ENCODE data around the gene MTX1. TPM values are rescaled to one million over a fixed set of nuclear protein-coding genes. Genes with fewer than 3 reads are reported as not detected.

MTX1 gene
- total and polyA plus RNA-seq, 9 of the 15 experiments (the other 6 are each of a cell fraction or from before 2014, with no cell fraction given) = 29.1 to 98.4 (median 66.9) TPM

DNA sequence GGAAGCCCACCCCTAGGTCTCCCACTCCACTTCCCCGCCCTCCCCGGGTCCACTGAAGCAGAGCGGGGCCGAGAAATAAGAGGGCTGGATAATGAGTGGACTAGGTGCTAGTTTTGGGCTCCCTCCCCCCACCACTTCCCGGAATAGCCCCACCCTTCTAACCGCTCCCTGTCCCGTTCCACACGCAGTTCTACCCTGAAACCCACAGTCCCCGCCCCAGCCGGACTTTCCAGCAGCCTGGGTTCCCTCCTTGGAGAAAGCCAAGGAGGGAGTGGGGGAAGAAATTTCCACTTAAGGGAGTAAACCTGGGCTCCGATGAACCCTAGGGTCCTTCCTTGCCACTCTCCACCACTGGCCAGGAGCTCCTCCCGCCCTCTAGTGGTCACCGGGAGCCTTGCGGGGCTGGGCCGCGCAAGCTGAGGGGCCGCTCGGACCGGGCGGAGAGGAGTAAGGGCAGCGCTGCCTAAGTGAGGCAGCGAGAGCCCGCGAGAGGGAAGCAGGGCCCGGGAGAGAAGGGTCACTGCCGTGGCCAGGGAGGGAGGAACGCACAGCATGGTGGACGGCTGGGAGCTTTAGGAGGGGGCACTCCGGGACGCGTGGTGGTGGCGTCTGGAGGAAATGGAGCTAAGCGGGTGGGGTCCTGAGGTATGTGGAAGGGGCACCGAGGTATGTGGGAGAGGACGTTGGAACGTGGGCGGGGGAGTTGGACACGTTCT lies 15.1 kb upstream of the MTX1 start (continued):
- peak; percentile 34; the same call in 1 of the 2 replicates for TF ChIP-seq DEAF1 (CRISPR knock-in tag; IDR thresholded peaks at IDR 0.05)
- no peak for TF ChIP-seq SRSF1 (IDR thresholded peaks at IDR 0.05; ENCODE audit: low read depth, low read length)
- no peak for TF ChIP-seq ARID3A (IDR thresholded peaks at IDR 0.05; ENCODE audit: borderline replicate concordance, low read depth, low read length)
- TF ChIP-seq FIP1L1 (IDR thresholded peaks at IDR 0.05; ENCODE audit: low read depth, low read length, poor library complexity, severe bottlenecking) = no peak
- TF ChIP-seq, protein P1, sequence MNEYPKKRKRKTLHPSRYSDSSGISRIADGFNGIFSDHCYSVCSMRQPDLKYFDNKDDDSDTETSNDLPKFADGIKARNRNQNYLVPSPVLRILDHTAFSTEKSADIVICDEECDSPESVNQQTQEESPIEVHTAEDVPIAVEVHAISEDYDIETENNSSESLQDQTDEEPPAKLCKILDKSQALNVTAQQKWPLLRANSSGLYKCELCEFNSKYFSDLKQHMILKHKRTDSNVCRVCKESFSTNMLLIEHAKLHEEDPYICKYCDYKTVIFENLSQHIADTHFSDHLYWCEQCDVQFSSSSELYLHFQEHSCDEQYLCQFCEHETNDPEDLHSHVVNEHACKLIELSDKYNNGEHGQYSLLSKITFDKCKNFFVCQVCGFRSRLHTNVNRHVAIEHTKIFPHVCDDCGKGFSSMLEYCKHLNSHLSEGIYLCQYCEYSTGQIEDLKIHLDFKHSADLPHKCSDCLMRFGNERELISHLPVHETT (CRISPR knock-in tag; conservative IDR thresholded peaks at IDR 0.05 in 1 of 2, IDR thresholded peaks at IDR 0.05 in 1 of 2) = peak in 1 of 2 experiments; percentile 27; a peak in 2 of 4 replicates
- TF ChIP-seq, protein P2, sequence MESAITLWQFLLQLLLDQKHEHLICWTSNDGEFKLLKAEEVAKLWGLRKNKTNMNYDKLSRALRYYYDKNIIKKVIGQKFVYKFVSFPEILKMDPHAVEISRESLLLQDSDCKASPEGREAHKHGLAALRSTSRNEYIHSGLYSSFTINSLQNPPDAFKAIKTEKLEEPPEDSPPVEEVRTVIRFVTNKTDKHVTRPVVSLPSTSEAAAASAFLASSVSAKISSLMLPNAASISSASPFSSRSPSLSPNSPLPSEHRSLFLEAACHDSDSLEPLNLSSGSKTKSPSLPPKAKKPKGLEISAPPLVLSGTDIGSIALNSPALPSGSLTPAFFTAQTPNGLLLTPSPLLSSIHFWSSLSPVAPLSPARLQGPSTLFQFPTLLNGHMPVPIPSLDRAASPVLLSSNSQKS (CRISPR knock-in tag; IDR thresholded peaks at IDR 0.05) = no peak
- TF ChIP-seq ZNF165 (CRISPR knock-in tag; IDR thresholded peaks at IDR 0.05; ENCODE audit: borderline replicate concordance) = no peak
- TF ChIP-seq, protein P3, sequence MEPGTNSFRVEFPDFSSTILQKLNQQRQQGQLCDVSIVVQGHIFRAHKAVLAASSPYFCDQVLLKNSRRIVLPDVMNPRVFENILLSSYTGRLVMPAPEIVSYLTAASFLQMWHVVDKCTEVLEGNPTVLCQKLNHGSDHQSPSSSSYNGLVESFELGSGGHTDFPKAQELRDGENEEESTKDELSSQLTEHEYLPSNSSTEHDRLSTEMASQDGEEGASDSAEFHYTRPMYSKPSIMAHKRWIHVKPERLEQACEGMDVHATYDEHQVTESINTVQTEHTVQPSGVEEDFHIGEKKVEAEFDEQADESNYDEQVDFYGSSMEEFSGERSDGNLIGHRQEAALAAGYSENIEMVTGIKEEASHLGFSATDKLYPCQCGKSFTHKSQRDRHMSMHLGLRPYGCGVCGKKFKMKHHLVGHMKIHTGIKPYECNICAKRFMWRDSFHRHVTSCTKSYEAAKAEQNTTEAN (CRISPR knock-in tag; IDR thresholded peaks at IDR 0.05) = no peak
- no peak for TF ChIP-seq CREBBP (IDR thresholded peaks at IDR 0.05; ENCODE audit: low read depth, low read length)
- TF ChIP-seq YY1 (IDR thresholded peaks at IDR 0.05; ENCODE audit: borderline replicate concordance in 1 of 3, control insufficient read depth in 1 of 3, extremely low read depth in 1 of 3, insufficient read depth in 3 of 3, insufficient read length in 1 of 3, insufficient replicate concordance in 2 of 3, low read depth in 1 of 3, low read length in 2 of 3) = peak; percentile 8 to 82 (median 23)
- TF ChIP-seq CAMTA2 (CRISPR knock-in tag; conservative IDR thresholded peaks at IDR 0.05) = 0 out of 2 replicates have a peak, but pooled peaks have one; percentile 20
- peak; percentile 71 for TF ChIP-seq HNRNPLL (IDR thresholded peaks at IDR 0.05; ENCODE audit: low read depth, low read length, poor library complexity, severe bottlenecking)
- TF ChIP-seq, protein P4, sequence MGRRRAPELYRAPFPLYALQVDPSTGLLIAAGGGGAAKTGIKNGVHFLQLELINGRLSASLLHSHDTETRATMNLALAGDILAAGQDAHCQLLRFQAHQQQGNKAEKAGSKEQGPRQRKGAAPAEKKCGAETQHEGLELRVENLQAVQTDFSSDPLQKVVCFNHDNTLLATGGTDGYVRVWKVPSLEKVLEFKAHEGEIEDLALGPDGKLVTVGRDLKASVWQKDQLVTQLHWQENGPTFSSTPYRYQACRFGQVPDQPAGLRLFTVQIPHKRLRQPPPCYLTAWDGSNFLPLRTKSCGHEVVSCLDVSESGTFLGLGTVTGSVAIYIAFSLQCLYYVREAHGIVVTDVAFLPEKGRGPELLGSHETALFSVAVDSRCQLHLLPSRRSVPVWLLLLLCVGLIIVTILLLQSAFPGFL (CRISPR knock-in tag; IDR thresholded peaks at IDR 0.05) = 0 out of 2 replicates have a peak, but pooled peaks have one; percentile 46
- TF ChIP-seq CC2D1A (IDR thresholded peaks at IDR 0.05) = 0 out of 2 replicates have a peak, but pooled peaks have one; percentile 45
- TF ChIP-seq FOXJ3 (CRISPR knock-in tag; IDR thresholded peaks at IDR 0.05) = no peak

All from K562 (cell line).